Measurements from ENCODE around the gene NFIX.

The NFIX gene

GRCh38 chr19:13033819-13034611 lies 38.7 kb downstream of the NFIX start:
- DNase-seq = peak in 40 of 56 donors; percentile 22 to 86 (median 54)

- DNase-seq = no peak
Measured at GRCh38 chr19:13034636-13035035, 39.4 kb downstream of the NFIX start.

GRCh38 chr19:13035820-13036365 lies 40.6 kb downstream of the NFIX start:
- no peak for DNase-seq

GRCh38 chr19:13036366-13036976 lies 41.2 kb downstream of the NFIX start:
- DNase-seq = peak in 1 of 56 donors; percentile 40

GRCh38 chr19:13037161-13037560 lies 41.9 kb downstream of the NFIX start:
- DNase-seq = no peak

- peak in 5 of 56 donors; percentile 11 to 40 (median 25) for DNase-seq
Measured at GRCh38 chr19:13037731-13038130, 42.5 kb downstream of the NFIX start.

GRCh38 chr19:13038306-13039210 lies 43.3 kb downstream of the NFIX start:
- DNase-seq = no peak

- no peak for DNase-seq
Measured at GRCh38 chr19:13039211-13039789, 44.0 kb downstream of the NFIX start.

- DNase-seq = no peak
Measured at GRCh38 chr19:13040232-13040947, 45.1 kb downstream of the NFIX start.

GRCh38 chr19:13040948-13041292 lies 45.6 kb downstream of the NFIX start:
- no peak for DNase-seq

- DNase-seq = no peak
Measured at GRCh38 chr19:13042443-13043130, 47.3 kb downstream of the NFIX start.

- DNase-seq = no peak
Measured at GRCh38 chr19:13043285-13043684, 48.0 kb downstream of the NFIX start.

- no peak for DNase-seq
Measured at GRCh38 chr19:13044231-13044836, 49.1 kb downstream of the NFIX start.

GRCh38 chr19:13045812-13046211 lies 50.5 kb downstream of the NFIX start:
- no peak for DNase-seq

- DNase-seq = no peak
Measured at GRCh38 chr19:13047374-13047773, 52.1 kb downstream of the NFIX start.

- no peak for DNase-seq
Measured at GRCh38 chr19:13050274-13050673, 55.0 kb downstream of the NFIX start.

GRCh38 chr19:13051557-13052165 lies 56.4 kb downstream of the NFIX start:
- DNase-seq = peak in 11 of 56 donors; percentile 13 to 49 (median 27)

GRCh38 chr19:13052447-13053175 lies 57.3 kb downstream of the NFIX start:
- DNase-seq = no peak
